Measurements from ENCODE around the gene CUX1. TPM values are rescaled to one million over a fixed set of nuclear protein-coding genes. Genes with fewer than 3 reads are reported as not detected.
"Not testable (repeated sequence)": the region's sequence is repeated elsewhere in the genome, so short reads cannot be mapped to it uniquely, and the experiment has no call there.

Gene CUX1
- polyA plus RNA-seq, 10 donors: 32.2 to 51.8 (median 40.3) TPM

- DNase-seq: peak in 1 of 3 donors; percentile 54
These were observed 182.7 kb downstream of the CUX1 start for GRCh38 chr7:102000123-102000522.

GRCh38 chr7:102004229-102004628 is 186.8 kb downstream of the CUX1 start:
- no peak for DNase-seq

- DNase-seq: no peak
These were observed 187.4 kb downstream of the CUX1 start for GRCh38 chr7:102004848-102005247.

GRCh38 chr7:102005933-102006480 is 188.6 kb downstream of the CUX1 start:
- DNase-seq: no peak

DNA sequence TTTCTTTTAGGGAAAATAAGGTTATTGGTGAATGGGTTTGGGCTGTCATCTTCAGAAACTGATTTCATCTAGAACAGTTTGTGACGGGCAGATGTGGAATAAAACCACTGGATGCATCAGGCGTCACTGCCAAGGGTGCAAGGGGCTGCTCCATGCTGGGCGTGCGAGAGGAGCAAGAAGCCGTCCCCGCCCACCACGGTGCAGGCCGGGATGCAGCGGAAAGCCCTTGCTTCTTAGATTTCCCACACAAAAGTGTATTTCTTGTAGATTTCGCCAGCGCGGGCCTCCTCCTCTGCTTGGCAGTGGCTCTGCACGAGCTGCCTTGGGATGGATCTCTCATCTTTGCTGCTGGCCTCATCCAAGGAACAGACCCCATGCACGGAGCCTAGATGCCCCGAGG is 189.3 kb downstream of the CUX1 start:
- no peak for DNase-seq

DNA sequence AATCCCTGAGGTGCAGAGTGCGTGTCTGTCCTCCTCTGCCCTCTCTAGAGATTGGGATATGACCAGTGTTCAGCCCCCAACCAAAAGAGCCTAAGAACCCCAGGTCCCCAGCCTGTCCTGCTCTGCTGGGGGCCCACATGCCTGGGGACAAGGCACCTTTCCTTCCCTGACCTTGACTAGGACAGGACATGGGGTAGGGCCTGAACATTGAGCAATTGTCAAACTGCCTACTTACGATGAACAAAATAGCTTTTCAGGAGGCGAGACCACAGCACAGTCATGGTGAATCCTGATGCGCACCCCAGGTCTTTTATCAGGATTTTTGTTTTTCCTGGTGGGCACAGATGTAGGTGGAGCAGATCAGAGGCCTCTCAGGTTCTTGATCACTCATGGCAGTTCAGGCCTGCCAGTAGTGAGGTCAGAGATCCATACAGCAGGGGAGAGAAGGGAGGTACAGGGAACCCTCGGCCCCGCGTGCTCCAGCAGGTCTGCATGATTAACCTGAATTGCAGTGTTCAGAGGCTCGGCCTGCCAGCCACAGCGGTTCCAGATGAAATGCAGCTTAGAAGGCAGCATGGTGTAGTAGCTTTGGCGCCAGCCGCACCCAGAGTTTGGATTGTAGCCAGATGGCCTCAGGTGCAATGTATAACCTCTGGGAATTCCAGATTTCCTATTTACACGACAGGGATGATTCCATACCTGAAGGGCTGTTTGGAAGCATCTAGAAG is 191.3 kb downstream of the CUX1 start:
- DNase-seq: no peak

- no peak for DNase-seq
These were observed 192.2 kb downstream of the CUX1 start for GRCh38 chr7:102009628-102010027.

DNA sequence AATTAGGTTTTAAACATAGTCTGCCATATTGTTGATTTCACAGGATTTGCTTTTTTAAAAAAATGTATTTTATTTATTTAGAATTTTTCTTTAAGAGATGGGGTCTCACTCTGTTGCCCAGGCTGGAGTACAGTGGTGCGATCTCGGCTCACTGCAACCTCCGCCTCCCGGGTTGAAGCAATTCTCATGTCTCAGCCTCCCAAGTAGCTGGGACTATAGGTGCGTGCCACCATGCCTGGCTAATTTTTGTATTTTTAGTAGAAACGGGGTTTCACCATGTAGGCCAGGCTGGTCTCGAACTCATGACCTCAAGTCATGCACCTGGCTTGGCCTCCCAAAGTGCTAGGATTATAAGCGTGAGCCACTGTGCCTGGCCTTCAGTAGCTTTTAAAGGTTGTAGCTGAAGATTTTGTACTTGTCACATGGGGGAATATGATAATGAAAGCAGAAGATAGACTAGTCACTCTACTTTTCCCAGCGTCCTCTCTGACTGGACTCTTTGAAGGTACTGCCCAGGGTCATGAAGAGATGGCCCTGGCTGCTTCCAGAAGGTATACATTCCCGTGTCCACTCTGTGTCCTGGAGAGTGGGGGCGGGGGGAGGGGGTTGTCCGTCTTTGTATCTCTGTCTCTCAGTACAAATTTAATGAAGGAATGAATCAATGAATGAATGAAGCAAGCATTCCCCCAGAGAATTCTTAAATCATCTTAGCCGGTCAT is 194.8 kb downstream of the CUX1 start:
- not testable (repeated sequence) for DNase-seq

DNA sequence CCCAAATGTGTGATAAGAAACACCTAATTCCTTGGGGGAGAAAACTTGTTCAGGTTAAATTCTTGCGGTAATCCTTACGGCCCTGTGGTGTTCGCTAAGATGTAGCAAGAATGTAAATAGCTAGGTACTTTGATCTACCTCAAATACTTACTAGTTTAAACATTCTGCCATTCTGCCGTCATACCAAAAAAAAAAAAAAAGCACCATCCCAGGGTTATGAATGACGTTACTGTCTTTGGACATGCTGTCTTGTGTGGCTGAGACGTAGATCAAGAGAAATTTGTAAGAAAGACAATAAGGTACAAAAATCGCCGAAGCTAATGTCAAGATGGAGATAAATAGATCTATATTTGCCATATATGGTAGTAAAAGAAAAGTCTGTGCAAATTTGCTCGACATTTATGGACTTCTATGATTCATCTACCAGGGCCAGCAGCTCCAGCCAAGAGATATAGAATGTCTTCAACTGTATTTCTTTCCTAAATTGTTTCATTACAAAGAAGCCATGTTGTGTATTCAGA is 195.6 kb downstream of the CUX1 start:
- DNase-seq: no peak

GRCh38 chr7:102018876-102019275 is 201.4 kb downstream of the CUX1 start:
- no peak for DNase-seq

GRCh38 chr7:102019461-102019860 is 202.0 kb downstream of the CUX1 start:
- DNase-seq: no peak

DNA sequence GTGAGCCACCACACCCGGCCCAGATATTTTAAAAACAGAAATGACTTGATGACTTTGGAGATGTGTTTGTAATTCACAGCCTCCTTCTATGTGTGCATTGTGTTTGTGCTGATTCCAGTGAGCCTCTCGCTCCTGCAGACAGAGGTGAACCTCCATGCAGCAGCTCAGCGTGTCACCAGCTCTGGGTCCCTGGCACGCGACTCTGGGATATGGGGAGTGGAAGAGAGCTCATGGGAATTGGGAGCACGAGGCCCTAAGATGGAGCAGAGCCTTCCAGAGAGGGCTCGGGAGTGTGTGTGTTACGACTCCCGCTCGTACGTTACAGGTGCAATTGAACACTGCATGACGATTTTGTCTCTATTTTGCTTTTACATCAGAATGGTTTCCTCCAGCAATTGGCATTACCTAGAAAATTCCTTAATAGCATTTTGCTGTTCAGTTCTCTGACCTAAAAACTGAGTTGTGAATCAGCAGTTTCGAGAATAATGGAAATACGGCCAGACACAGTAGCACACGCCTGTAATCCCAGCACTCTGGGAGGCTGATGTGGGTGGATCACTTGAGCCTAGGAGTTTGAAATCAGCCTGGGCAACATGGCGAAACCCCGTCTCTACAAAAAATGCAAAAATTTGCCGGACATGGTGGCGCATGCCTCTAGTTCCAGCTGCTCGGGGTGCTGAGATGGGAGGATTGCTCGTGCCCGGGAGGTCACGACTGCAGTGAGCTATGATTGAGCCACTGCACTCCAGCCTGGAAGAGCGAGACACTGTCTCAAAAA is 204.6 kb downstream of the CUX1 start:
- DNase-seq: no peak

DNA sequence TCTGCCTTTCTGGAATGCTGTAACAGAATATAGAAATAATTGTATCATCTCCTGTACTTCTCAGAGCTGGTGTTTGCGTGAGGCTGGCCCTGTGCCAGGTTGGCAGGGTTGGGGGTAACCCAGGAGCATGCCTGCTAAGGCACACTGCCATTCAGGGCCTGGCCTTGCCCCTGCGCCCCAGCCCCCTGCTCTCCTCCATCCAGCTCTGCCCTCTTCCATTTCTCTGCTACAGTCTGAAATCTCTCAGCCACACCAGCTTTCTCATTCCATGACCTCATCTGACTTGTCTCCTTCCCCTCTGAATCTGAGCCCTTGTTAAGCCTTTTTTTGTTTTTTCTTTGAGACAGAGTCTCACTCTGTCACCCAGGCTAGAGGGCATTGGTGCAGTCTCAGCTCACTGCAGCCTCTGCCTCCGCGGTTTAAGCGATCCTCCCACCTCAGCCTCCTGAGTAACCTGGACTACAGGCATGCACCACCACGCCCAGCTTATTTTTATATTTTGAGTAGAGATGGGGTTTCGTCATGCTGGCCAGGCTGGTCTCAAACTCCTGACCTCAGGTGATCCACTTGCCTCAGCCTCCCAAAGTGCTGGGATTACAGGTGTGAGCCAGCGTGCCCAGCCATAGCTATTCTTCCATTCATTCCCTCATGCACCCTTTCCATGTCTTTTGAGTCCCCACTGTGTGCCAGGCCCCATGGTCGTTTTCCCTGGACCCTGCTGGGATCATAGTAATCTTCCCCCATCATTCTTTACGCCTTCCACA is 206.8 kb downstream of the CUX1 start:
- DNase-seq: no peak

DNA sequence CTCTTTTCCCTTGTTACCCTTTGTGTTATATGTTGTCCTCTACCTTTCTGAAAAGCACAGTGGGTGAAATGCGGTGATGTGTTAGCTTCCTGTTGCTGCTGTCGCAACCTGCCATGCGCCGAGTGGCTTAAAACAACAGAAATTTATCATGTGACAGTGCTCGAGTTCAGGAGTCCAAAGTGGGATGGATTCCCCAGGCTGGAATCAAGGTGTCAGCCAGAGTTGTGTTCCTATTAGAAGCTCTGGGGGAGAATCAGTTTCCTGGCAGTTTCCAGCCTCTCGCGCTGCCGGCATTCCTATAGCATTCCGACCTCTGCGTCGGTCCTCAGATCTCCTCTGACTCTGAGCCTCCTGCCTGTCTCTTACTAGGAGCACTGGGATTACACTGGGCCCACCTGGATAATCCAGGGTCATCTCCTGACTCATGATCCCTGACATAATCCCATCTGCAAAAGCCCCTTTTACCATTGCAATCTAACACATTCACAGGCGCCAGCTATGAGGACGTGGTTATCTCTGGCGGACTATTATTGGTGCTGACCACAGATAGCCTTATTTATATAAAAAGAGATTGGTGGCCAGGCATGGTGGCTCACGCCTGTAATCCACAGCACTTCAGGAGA is 207.5 kb downstream of the CUX1 start:
- peak in 2 of 3 donors; percentile 38 to 69 for DNase-seq

- DNase-seq: not testable (repeated sequence)
These were observed 208.4 kb downstream of the CUX1 start for GRCh38 chr7:102025777-102026176.

- DNase-seq: no peak
These were observed 210.9 kb downstream of the CUX1 start for GRCh38 chr7:102028206-102028826.

- DNase-seq: no peak
These were observed 212.2 kb downstream of the CUX1 start for GRCh38 chr7:102029616-102030015.

GRCh38 chr7:102030696-102031095 is 213.3 kb downstream of the CUX1 start:
- no peak for DNase-seq

GRCh38 chr7:102036958-102037357 is 219.5 kb downstream of the CUX1 start:
- DNase-seq: no peak

DNA sequence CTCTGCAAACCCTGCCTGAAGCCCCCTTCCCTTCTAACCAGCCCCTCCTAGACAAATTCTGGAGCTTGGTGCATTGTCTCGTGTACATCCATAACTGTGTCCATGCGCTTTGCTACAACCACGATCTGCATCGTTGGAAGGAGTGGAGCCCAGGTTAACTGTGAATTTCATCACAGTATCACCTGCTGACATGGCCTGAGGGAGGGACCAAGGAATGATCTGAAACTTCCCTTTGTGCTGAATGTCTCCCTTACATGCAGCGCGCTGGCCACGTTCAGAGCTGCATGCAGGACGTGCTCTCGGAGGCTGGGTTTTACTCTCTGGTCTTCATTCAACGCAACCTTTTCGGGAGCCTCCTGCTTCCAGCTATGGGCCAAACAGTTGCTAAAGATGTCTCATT is 222.3 kb downstream of the CUX1 start:
- no peak for DNase-seq

All from muscle of back (tissue), 11 donors.